ENCODE data around the gene NCOA1. TPM values are rescaled to one million over a fixed set of nuclear protein-coding genes. Genes with fewer than 3 reads are reported as not detected.

Gene NCOA1
- total and polyA plus RNA-seq, 2 of the 4 experiments (the other 2 are of a cell fraction), result 6.7 to 11.3 TPM

- ChIA-PET CTCF (no interaction called here), POLR2A (ENCODE audit: unreplicated experiment) (no interaction called here)
- H3K14ac ChIP-seq (replicated peaks; ENCODE audit: low read depth, low read length), result no peak overlapping the region
- TF ChIP-seq MXI1 (IDR thresholded peaks at IDR 0.05; ENCODE audit: borderline replicate concordance, low read depth, low read length), result no peak
- TF ChIP-seq RAD21 (IDR thresholded peaks at IDR 0.05; ENCODE audit: low read length), result no peak
- TF ChIP-seq POLR2A (IDR thresholded peaks at IDR 0.05; ENCODE audit: low read depth, low read length), result no peak
- no peak overlapping the region for H2BK5ac ChIP-seq (ENCODE audit: low read depth, low read length, poor library complexity, severe bottlenecking)
- H3K79me1 ChIP-seq (ENCODE audit: low read depth in 1 of 2, low read length in 2 of 2), result no peaks in the 10 kb centered on the region
- H3K4ac ChIP-seq (ENCODE audit: low read depth, low read length), result no peak overlapping the region
- dilution Hi-C loops (cut with HindIII; ENCODE audit: low sequenced_read_pairs, unreplicated experiment), result no loop called here
- H3K4me2 ChIP-seq (ENCODE audit: low read depth, low read length), result no peak overlapping the region
- no peak overlapping the region for H2BK120ac ChIP-seq (ENCODE audit: low read depth, low read length)
- no peak overlapping the region for H3K23ac ChIP-seq (ENCODE audit: low read depth, low read length)
- in situ Hi-C loops (cut with MboI; ENCODE audit: low sequenced_read_pairs), result no loop called here
- no peak overlapping the region for H3K18ac ChIP-seq (ENCODE audit: low read depth, low read length)
- no peak overlapping the region for H4K5ac ChIP-seq (ENCODE audit: low read depth, low read length)
- no peak overlapping the region for H4K91ac ChIP-seq (ENCODE audit: insufficient read depth, low read depth, low read length)
- H3K27ac ChIP-seq (ENCODE audit: insufficient read depth, low read length), result no peak overlapping the region
- no peak overlapping the region for H4K8ac ChIP-seq (ENCODE audit: low read depth in 2 of 2, low read length in 2 of 2)
- DNase-seq (no peak), ATAC-seq (ENCODE audit: low read depth) (no peak; the same call in 1 of the 2 replicates)
- H3K27me3 ChIP-seq (ENCODE audit: control insufficient read depth, insufficient read depth, low read length), result no peaks in the 10 kb centered on the region
- no peaks in the 10 kb centered on the region for H4K20me1 ChIP-seq (ENCODE audit: insufficient read depth, low read length)
- WGBS, 2 experiments (ENCODE audit: extremely low coverage in 2 of 2, insufficient read length in 1 of 2), result no CpG with 5 or more reads among the region's 4 CpGs
- intact Hi-C loops (cut with micrococcal nuclease), result no loop called here
- H3K9me3 ChIP-seq (ENCODE audit: control insufficient read depth, insufficient read depth, low read length), result no peaks in the 10 kb centered on the region
- H2AK9ac ChIP-seq (replicated peaks; ENCODE audit: low read depth, low read length, poor library complexity), result no peak overlapping the region
- no peaks in the 10 kb centered on the region for H3K9me1 ChIP-seq (ENCODE audit: insufficient read depth, low read length)
- H2BK20ac ChIP-seq (ENCODE audit: low read depth, low read length), result no peak overlapping the region
- no peak overlapping the region for H2AFZ ChIP-seq (replicated peaks; ENCODE audit: low read length, poor library complexity)
- H3K56ac ChIP-seq (ENCODE audit: extremely low read depth, insufficient read depth, low read length), result no peak overlapping the region
- no peak overlapping the region for H2BK15ac ChIP-seq (ENCODE audit: low read depth, low read length)
- no TSS peak for BruUV-seq (replicated peaks)
- H3K4me1 ChIP-seq (ENCODE audit: control insufficient read depth, insufficient read depth, low read length), result peaks cover 2% of the 10 kb centered on the region; the same call in 1 of the 2 replicates
- H3K4me3 ChIP-seq (ENCODE audit: insufficient read depth, low read depth, low read length), result no peak overlapping the region
- no peak overlapping the region for H3K9ac ChIP-seq (ENCODE audit: low read depth, low read length)
- H3K36me3 ChIP-seq (ENCODE audit: control insufficient read depth, insufficient read depth, low read length), result 0 out of 2 replicates have a peak, but pooled peaks cover 1% of the 10 kb centered on the region
- H2AK5ac ChIP-seq (ENCODE audit: low read depth, low read length), result no peak overlapping the region
These were observed 233.2 kb downstream of the NCOA1 start for GRCh38 chr2:24724111-24724775.

All from IMR-90 (cell line).